CD4-positive, alpha-beta T cell (primary cell): ENCODE measurements around the gene SLC35B1. TPM values are rescaled to one million over a fixed set of nuclear protein-coding genes. Genes with fewer than 3 reads are reported as not detected.

Source experiments
- ATAC-seq: fragments of 200-7000 bp; cut with Tn5 transposase; one replicate; pipeline ENCODE4 v1.10.0; 2022; ENCODE audit warnings: mild to moderate bottlenecking; ENCODE audit not compliant: poor library complexity
- CTCF ChIA-PET: fragments of 350-600 bp; sonication (Branson Sonifier 250); formaldehyde crosslinking; loops from one replicate; lab custom pipeline; 2021; ENCODE audit warnings: antibody characterized with exemption, inconsistent platforms; lab: Charles Lee
- POLR2A ChIA-PET: fragments of 350-600 bp; sonication (Branson Sonifier 250); formaldehyde crosslinking; loops from one replicate; lab custom pipeline; 2021; ENCODE audit warnings: antibody characterized with exemption, inconsistent platforms; lab: Charles Lee
- DNase-seq, 14 experiments: peaks; one replicate each; pipeline ENCODE4 v3.0.0-alpha.2; 2013 to 2020; ENCODE audit warnings: mixed read lengths in 2 of 14
- H3K27ac ChIP-seq, 2 donors: one replicate each; pipeline versions ENCODE4 v1.5.1 to v1.7.0; 2013; ENCODE audit warnings: low read length in 2 of 2, low read depth in 1 of 2, mild to moderate bottlenecking in 1 of 2
- H3K27me3 ChIP-seq, 2 experiments: 1 replicate in 1 of 2; 2 replicates in 1 of 2; pipeline versions ENCODE4 v1.6.1 to v1.7.0; 2013; ENCODE audit warnings: low read length in 2 of 2, control low read depth in 1 of 2, mild to moderate bottlenecking in 1 of 2, moderate library complexity in 1 of 2; ENCODE audit not compliant: insufficient read depth in 2 of 2, control insufficient read depth in 1 of 2
- H3K36me3 ChIP-seq: one replicate; pipeline ENCODE4 v1.6.1; 2013; ENCODE audit warnings: low read length, control low read depth; ENCODE audit not compliant: insufficient read depth
- H3K4me1 ChIP-seq: one replicate; pipeline ENCODE4 v1.6.1; 2013; ENCODE audit warnings: low read length, control low read depth; ENCODE audit not compliant: insufficient read depth
- H3K4me3 ChIP-seq: one replicate; pipeline ENCODE4 v1.5.1; 2013; ENCODE audit warnings: mild to moderate bottlenecking, low read length, moderate library complexity
- H3K9me3 ChIP-seq, 2 experiments: 1 replicate in 1 of 2; 2 replicates in 1 of 2; pipeline versions ENCODE4 v1.6.1 to v1.7.0; 2013; ENCODE audit warnings: low read length in 2 of 2, mild to moderate bottlenecking in 2 of 2, control low read depth in 1 of 2, moderate library complexity in 1 of 2; ENCODE audit not compliant: control insufficient read depth in 1 of 2, insufficient read depth in 1 of 2
- H3K27ac Mint-ChIP-seq: one replicate; pipeline ENCODE4 v1.8.0; 2020; ENCODE audit warnings: mixed read lengths
- H3K27me3 Mint-ChIP-seq: one replicate; pipeline ENCODE4 v1.8.0; 2021; ENCODE audit warnings: mixed read lengths
- H3K36me3 Mint-ChIP-seq: one replicate; pipeline ENCODE4 v1.8.0; 2021; ENCODE audit warnings: low read depth, mixed read lengths
- H3K4me1 Mint-ChIP-seq: one replicate; pipeline ENCODE4 v1.8.0; 2021; ENCODE audit warnings: low read depth, mixed read lengths
- H3K4me3 Mint-ChIP-seq: one replicate; pipeline ENCODE4 v1.8.0; 2020; ENCODE audit warnings: mild to moderate bottlenecking, mixed read lengths
- H3K9me3 Mint-ChIP-seq: one replicate; pipeline ENCODE4 v1.8.0; 2020; ENCODE audit warnings: mixed read lengths
- CTCF ChIP-seq: fragments of 200-600 bp; IDR thresholded peaks from one replicate; pipeline ENCODE4 v1.8.0; 2022; ENCODE audit warnings: antibody characterized with exemption, mild to moderate bottlenecking
- intact Hi-C, 2 experiments: fragments of 100-400 bp; cut with DNase I in 1 of 2; cut with micrococcal nuclease in 1 of 2; formaldehyde crosslinking; loops; one replicate each; pipeline versions ENCODE4 v1.15.1 to v1.9.0; 2023 to 2025; cut with DNase I, micrococcal nuclease
- total RNA-seq, 174 experiments: library from RNA in 2 of 174; stranded (reverse) in 2 of 174; gene quantifications; one replicate each; pipeline ENCODE4 v1.2.3 and lab custom pipeline; 2021 to 2026

Gene SLC35B1
- total RNA-seq, 2 experiments from 2014 or later: 44.0 to 46.8 TPM

- intact Hi-C loops: loop anchor here (5.0 to 10.0 kb wide), 4 partner anchors 66 to 297 kb away; partner anchors contain the start of genes DLX3 (in 1 of the 2) and NGFR (in 1 of the 2)
- Histone ChIP-seq H3K27ac (no peak overlapping the region), H3K36me3 (peaks cover 33% of the 10 kb centered on the region), H3K4me1 (peaks cover 19% of the 10 kb centered on the region), H3K9me3 (no peaks in the 10 kb centered on the region), H3K4me3 (no peak overlapping the region), H3K27me3 (no peaks in the 10 kb centered on the region)
- Mint-ChIP-seq H3K9me3 (no peaks in the 10 kb centered on the region), H3K36me3 (peaks cover 32% of the 10 kb centered on the region), H3K4me1 (peaks cover 44% of the 10 kb centered on the region), H3K27me3 (no peaks in the 10 kb centered on the region), H3K27ac (no peak overlapping the region), H3K4me3 (no peak overlapping the region)
- no peak for TF ChIP-seq CTCF
- ChIA-PET CTCF (interaction anchor here (0.7 to 6.0 kb wide), 4 partner anchors 10 to 254 kb away, joined by 3 to 48 read pairs (median 6); partner anchors contain the start of gene SLC35B1), POLR2A (interaction anchor here (1.2 to 1.8 kb wide), 3 partner anchors 10 to 130 kb away, joined by 3 to 7 read pairs (median 4); partner anchors contain the start of gene SLC35B1)
- no peak for ATAC-seq
- DNase-seq: no peak
Observed at GRCh38 chr17:49698005-49698404, 9.8 kb downstream of the SLC35B1 start.

GRCh38 chr17:49696233-49696761, 11.5 kb downstream of the SLC35B1 start:
- Mint-ChIP-seq H3K27ac (peak overlapping the region; percentile 91), H3K9me3 (no peaks in the 10 kb centered on the region), H3K4me3 (peak overlapping the region; percentile 38), H3K27me3 (no peaks in the 10 kb centered on the region), H3K36me3 (peaks cover 20% of the 10 kb centered on the region), H3K4me1 (peaks cover 51% of the 10 kb centered on the region)
- Histone ChIP-seq H3K27me3 (no peaks in the 10 kb centered on the region), H3K27ac (peak overlapping the region in 1 of 2 donors; percentile 35), H3K9me3 (no peaks in the 10 kb centered on the region), H3K36me3 (peaks cover 16% of the 10 kb centered on the region), H3K4me3 (no peak overlapping the region), H3K4me1 (peaks cover 23% of the 10 kb centered on the region)
- TF ChIP-seq CTCF: no peak
- intact Hi-C loops: loop anchor here (5.0 to 10.0 kb wide), 4 partner anchors 64 to 299 kb away; partner anchors contain the start of genes DLX3 (in 1 of the 2) and NGFR (in 1 of the 2)
- CTCF ChIA-PET: interaction anchor here (0.8 to 6.0 kb wide), 14 partner anchors 12 to 200 kb away, joined by 3 to 48 read pairs (median 4); partner anchors contain the start of genes NXPH3, SLC35B1 and SPOP
- peak; percentile 84 for ATAC-seq
- DNase-seq: peak in 8 of 14 experiments; percentile 18 to 86 (median 51)
- POLR2A ChIA-PET: interaction anchor here (0.6 to 2.6 kb wide), 8 partner anchors 11 to 166 kb away, joined by 3 to 16 read pairs (median 5); partner anchors contain the start of genes FAM117A, SLC35B1 and SPOP

GRCh38 chr17:49695698-49696232, 12.0 kb downstream of the SLC35B1 start:
- Histone ChIP-seq H3K36me3 (peaks cover 11% of the 10 kb centered on the region), H3K27me3 (no peaks in the 10 kb centered on the region), H3K4me3 (no peak overlapping the region), H3K27ac (no peak overlapping the region), H3K4me1 (peaks cover 28% of the 10 kb centered on the region), H3K9me3 (no peaks in the 10 kb centered on the region)
- no peak for TF ChIP-seq CTCF
- ChIA-PET CTCF (interaction anchor here (0.8 to 6.0 kb wide), 14 partner anchors 12 to 199 kb away, joined by 3 to 48 read pairs (median 4); partner anchors contain the start of genes NXPH3, SLC35B1 and SPOP), POLR2A (interaction anchor here (0.6 to 2.6 kb wide), 8 partner anchors 12 to 166 kb away, joined by 3 to 16 read pairs (median 5); partner anchors contain the start of genes FAM117A, SLC35B1 and SPOP)
- Mint-ChIP-seq H3K27me3 (no peaks in the 10 kb centered on the region), H3K4me3 (peak overlapping the region; percentile 38), H3K27ac (peak overlapping the region; percentile 91), H3K9me3 (no peaks in the 10 kb centered on the region), H3K4me1 (peaks cover 56% of the 10 kb centered on the region), H3K36me3 (peaks cover 14% of the 10 kb centered on the region)
- ATAC-seq: no peak
- intact Hi-C loops: loop anchor here (1.0 to 10.0 kb wide), 6 partner anchors 63 to 299 kb away; partner anchors contain the start of genes DLX3 (in 1 of the 2), NGFR (in 1 of the 2) and NXPH3 (in 1 of the 2)
- DNase-seq: no peak
